ENCODE measurements around the gene PLEKHG4B. TPM values are rescaled to one million over a fixed set of nuclear protein-coding genes. Genes with fewer than 3 reads are reported as not detected.

The PLEKHG4B gene
- total RNA-seq, 1 experiment from 2014 or later: 0.02 TPM

- POLR2A ChIA-PET: no interaction called here
- H3K9me3 ChIP-seq (ENCODE audit: control insufficient read depth in 1 of 2, insufficient read depth in 1 of 2, low read depth in 1 of 2, low read length in 2 of 2): no peaks in the 10 kb centered on the region
- DNase-seq (ENCODE audit: low read depth, low spot score) (no peak), ATAC-seq (no peak)
- H3K36me3 ChIP-seq (ENCODE audit: control insufficient read depth in 1 of 2, insufficient read depth in 2 of 2, low read length in 2 of 2): no peaks in the 10 kb centered on the region
- no peak overlapping the region for H3K9ac ChIP-seq (ENCODE audit: low read length)
- H2AFZ ChIP-seq (ENCODE audit: low read depth, low read length, poor library complexity, severe bottlenecking): no peak overlapping the region
- no peaks in the 10 kb centered on the region for H3K79me2 ChIP-seq (ENCODE audit: insufficient read depth, low read length)
- TF ChIP-seq SRF (IDR thresholded peaks at IDR 0.05; ENCODE audit: low read depth) (no peak), CEBPB (IDR thresholded peaks at IDR 0.05; ENCODE audit: low read depth) (no peak), RAD21 (IDR thresholded peaks at IDR 0.05; ENCODE audit: low read depth) (no peak), CTCF (IDR thresholded peaks at IDR 0.05 in 2 of 3, conservative IDR thresholded peaks at IDR 0.05 in 1 of 3; ENCODE audit: borderline replicate concordance in 1 of 3, insufficient read depth in 1 of 3, low read depth in 2 of 3, low read length in 2 of 3) (no peak), ZBTB33 (IDR thresholded peaks at IDR 0.05; ENCODE audit: extremely low read depth, insufficient replicate concordance, low read length) (no peak), POLR2AphosphoS5 (IDR thresholded peaks at IDR 0.05; ENCODE audit: low read depth, low read length) (no peak), YY1 (IDR thresholded peaks at IDR 0.05; ENCODE audit: extremely low read depth, insufficient replicate concordance, low read depth, low read length) (no peak), EZH2phosphoT487 (IDR thresholded peaks at IDR 0.05; ENCODE audit: borderline replicate concordance) (no peak), ELF1 (IDR thresholded peaks at IDR 0.05; ENCODE audit: borderline replicate concordance, low read depth) (no peak), SP1 (IDR thresholded peaks at IDR 0.05; ENCODE audit: low read depth) (no peak), EZH2 (IDR thresholded peaks at IDR 0.05) (no peak), CBX3 (IDR thresholded peaks at IDR 0.05; ENCODE audit: low read depth) (no peak), EGR1 (IDR thresholded peaks at IDR 0.05; ENCODE audit: low read depth) (no peak), REST (IDR thresholded peaks at IDR 0.05; ENCODE audit: low read depth) (no peak)
- intact Hi-C loops (cut with micrococcal nuclease): no loop called here
- RAD21 ChIA-PET (ENCODE audit: low non-redundant PET in 1 of 2, low total read pairs in 2 of 2, uncharacterized antibody in 2 of 2, unreplicated experiment in 2 of 2): interaction anchor here in 1 of 2 experiments (1.1 kb wide), 1 partner anchor 109 kb away, joined by 3 read pairs; no protein-coding TSS in a partner anchor
- no peak overlapping the region for H3K4me2 ChIP-seq (ENCODE audit: low read length)
- no peaks in the 10 kb centered on the region for H4K20me1 ChIP-seq (ENCODE audit: insufficient read depth)
- H3K27me3 ChIP-seq (ENCODE audit: insufficient read depth, low read length): no peaks in the 10 kb centered on the region; the same call in 1 of the 2 replicates
- CTCF ChIA-PET: no interaction called here
- no peaks in the 10 kb centered on the region for H3K9me2 ChIP-seq (ENCODE audit: insufficient read depth)
- BruUV-seq (replicated peaks): no TSS peak
- H3K27ac ChIP-seq (ENCODE audit: low read depth, low read length): no peak overlapping the region
- peaks cover 5 to 15% of the 10 kb centered on the region in 2 experiments; a peak in 2 of 4 replicates for H3K4me1 ChIP-seq (ENCODE audit: control insufficient read depth in 1 of 2, insufficient read depth in 2 of 2, low read length in 2 of 2)
- no peak overlapping the region for H3K4me3 ChIP-seq (replicated peaks in 1 of 2; ENCODE audit: low read depth in 1 of 2, low read length in 2 of 2)
These were observed 12.7 kb upstream of the PLEKHG4B start for GRCh38 chr5:79263-79662.

Data from HCT116 (cell line).